NCI-H774 (cell line): Measurements from ENCODE around the gene GAS2L1.

Experiments used
- DNase-seq: peaks from one replicate; lab custom pipeline; 2025; lab: John Stamatoyannopoulos, UW

Gene GAS2L1

DNA sequence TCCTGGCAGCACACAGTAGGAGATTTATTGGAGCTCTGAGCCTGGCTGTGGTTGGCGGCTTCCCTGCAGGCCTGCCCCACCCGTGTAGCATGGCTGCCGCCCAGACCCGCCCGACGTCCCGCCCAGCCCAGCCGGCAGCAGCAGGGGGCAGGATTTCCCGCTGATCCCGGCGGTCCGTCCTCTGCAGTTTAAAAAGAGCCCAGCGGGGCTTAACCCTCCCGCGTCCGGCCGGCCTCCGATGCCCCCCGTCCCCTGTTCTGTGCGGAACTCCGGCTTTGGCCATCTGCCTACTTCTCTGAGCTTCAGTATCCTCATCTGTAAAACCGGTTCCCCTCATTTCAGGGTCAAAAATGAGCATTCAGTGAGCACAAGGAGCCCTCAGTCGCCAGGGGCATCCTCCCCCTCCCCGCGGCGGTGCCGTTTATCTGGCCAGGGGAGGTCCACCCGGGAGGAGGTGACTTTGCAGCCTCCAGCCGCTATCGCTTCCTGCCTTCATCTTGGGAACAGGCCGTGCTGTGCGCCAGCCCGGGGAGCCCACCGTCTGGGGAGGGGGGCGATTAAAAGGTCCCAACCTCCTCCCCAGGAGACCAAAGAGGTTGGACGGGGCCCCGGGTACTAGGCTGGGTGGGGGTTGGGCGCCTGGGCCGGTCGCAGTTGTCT, at the start of gene GAS2L1:
Gene GAS2L1, plus strand, starts transcription at position 476 of the 660 bp plus-strand sequence. CDS start 1,456 bp downstream, outside the sequence.
- peak; percentile 20 for DNase-seq

DNA sequence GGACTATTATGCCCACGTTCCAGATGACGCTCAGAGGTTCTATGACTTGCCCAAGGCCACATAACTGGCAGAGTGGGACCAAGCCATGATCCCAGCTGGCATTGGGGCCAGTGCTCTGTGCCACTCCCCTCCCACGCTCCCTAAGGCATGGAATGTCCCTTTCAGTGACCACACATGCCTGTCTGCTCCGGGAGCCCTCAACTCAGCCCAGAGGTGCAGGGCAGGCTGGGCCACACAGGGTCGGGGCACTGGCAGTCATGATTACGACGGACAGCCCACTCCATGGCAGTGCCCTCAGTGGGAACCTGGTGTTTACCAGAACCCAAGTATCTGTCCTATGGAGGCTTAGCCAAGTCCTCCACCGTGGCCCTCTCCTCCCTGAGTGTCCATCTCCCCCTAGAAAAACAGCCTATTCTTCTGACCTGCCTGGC, 48.7 kb upstream of the GAS2L1 start:
- no peak for DNase-seq

DNA sequence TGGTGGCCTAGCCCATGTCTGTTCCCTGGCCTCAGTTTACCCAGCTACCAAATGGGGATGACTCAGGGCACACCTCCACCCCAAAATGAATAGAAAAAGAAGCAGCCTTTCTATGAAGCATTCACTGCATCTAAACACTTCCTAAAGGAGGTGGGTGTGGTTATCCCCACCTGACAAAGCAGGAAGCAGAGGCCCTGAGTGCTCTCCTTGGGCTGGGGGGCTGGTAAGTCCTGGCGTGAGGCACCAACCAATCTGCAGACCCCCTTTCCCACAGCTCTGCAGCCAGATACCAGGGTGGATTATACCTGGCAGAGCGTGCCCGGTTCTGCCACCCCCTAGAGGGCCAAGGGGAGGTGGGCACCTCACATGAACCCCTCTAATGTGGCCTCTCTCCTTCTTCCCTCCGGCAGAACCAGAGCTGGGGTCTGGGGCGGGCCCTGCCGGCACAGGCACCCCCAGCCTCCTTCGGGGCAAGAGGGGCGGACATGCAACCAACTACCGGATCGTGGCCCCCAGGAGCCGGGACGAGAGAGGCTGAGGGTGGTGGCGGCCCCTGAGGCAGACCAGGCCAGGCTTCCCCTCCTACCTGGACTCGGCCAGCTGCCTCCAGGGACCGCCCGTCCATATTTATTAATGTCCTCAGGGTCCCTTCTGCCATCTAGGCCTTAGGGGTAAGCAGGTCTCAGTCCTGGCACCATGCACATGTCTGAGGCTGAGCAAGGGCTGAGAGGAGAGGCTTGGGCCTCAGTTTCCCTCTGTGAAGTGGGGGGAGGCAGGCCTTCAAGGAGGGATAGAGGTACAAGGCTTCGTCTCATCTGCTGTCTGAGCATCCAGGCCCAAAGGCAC, 47.8 kb upstream of the GAS2L1 start:
- no peak for DNase-seq

DNA sequence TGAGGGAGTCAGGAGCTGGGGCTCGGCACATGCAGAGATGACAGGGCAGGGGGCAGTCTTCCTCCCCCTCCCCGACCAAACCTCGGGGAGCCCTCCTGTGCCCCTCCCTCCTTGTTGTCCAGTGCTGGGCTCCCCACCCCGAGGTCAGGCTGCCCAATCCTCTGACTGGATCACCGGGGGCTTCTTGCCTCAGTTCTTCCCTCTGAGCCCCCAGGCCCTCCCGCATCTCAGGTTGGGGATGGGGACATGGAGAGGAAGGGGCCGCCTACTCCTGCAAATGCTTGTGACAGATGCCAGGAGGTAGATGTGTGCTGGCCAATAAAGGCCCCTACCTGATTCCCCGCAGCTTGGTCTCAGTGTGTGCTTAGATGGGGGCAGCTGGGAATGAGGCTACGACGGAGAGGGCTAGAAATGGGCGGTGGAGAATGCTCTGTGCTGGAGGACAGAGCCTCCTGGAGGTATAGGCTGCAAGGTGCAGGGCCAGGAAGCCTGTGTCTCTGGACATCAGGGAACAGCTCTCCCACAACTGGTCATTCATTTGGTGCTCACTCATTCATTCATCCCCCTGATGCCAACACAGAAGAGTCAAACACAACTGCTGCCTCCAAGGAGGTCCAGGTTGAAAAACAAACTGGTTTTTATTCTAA, 47.1 kb upstream of the GAS2L1 start:
- no peak for DNase-seq

DNA sequence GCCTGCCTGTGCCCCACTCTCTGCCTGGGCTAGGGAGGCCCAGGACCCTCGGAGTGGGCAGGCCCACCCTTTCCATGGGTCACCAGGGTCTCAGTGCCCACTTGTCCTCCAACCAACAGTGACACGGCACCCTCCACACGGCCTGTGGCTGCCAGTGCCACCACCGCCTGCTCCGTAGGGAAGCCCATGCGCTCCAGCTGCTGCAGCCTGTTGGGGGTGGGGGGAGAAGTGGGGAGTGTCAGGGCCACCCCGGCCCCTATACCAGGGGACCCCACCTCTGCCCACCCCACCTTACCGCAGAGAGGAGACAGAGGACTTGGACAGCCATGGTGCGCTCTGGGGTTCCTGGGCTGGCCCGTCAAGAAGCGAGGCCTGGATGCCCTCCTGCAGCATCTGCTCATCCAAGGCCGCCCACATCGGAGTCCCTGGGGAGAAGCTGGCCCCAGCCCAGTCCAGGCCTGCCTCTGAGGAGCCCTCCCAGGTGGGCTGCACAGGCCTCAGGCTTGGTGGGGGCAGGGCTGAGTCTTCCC, 46.4 kb upstream of the GAS2L1 start:
- no peak for DNase-seq

DNA sequence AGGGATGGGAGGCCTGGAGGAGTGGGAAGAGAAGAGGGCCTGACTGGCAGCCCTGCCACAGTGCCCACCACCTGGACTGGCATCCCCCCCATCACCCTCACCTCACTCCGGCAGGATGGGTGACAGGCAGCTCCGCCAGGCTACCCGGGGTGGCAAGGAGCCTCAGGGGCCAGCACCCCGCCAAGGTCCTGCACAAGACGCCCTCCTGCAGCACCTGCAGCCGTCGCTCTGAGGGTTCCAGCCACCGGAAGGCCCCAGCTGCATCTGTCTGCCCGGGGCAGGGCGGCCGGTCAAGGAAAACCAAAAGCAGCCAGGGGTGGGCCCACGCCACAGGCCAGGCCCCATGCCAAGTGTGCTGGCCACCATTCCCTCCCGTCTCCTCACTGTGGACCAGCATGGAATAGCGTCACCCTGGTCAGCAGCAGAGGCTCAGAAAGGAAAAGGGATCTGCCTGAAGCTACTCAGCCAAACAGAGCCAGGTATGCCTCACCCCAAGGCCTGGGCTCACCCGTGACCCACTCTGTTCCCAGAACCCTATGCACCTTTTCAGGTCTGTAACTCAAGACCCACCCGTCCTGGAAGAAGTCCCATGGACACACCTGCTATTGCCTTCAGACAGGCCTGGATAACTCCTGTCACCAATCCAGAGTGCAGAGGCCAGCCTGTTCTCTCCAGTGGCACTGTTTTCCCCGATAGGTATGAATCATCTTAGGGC, 45.7 kb upstream of the GAS2L1 start:
- no peak for DNase-seq

DNA sequence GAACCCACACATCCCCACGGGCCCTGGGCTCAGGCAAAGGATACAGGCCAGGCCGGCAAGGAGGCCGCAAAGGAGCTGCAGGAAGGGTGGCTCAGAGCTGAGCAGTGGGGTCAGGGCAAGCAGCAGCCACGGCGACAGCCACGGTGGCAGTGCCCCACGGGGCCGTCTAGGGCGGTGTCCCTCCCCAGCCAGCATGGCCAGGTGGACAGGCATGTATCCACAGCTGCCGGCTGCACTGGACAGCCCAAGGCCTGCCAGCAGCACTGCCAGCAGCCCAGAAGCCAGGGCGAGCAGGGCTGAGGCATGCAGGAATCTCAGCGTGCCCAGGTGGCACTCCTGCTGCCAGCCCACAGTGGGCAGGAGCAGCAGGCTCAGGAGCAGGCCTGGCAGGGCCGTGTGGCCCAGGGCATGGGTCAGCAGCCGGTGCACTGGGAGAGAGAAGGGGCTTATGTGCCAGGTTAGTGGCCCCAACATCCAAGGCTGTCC, 42.6 kb upstream of the GAS2L1 start:
- DNase-seq, result no peak

DNA sequence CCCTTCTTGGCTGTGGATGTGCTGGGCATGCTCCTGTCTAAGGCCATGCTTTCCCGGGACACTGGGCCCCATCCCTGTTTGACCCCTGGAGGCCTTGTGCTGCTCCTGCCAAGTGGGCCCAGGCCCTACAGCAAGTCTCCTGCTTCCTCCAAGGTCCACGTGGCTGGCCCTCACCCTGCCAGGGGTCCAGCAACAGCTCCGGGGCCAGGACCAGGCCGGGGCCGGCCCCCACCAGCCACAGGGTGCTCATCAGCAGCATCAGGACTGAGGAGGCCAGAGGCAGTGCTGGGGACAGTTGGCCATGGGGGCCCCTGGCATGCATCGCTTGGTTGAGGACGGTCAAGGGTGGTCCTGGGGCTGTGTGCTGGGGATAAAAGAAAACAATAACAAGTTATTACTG, 41.1 kb upstream of the GAS2L1 start:
- no peak for DNase-seq

DNA sequence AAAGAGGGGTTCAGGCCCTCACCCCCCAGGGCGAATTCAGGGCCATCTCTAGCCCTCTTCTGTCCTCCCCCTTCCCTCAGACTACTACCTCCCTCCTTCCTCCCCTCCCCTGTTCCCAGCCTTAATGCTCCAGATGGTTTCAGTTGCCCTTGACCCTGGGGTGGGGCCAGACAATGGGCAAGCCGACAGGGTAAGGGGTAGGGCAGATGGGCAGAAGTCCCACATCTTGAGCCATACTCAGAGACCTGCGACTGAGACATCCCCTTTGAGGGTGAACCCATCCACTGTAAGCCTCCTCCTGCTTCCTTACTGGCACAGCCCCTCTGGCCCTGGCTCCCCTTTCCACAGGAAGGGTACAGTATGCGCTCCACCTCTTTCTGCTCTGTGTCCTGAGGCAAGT, 40.5 kb upstream of the GAS2L1 start:
- DNase-seq, result no peak

DNA sequence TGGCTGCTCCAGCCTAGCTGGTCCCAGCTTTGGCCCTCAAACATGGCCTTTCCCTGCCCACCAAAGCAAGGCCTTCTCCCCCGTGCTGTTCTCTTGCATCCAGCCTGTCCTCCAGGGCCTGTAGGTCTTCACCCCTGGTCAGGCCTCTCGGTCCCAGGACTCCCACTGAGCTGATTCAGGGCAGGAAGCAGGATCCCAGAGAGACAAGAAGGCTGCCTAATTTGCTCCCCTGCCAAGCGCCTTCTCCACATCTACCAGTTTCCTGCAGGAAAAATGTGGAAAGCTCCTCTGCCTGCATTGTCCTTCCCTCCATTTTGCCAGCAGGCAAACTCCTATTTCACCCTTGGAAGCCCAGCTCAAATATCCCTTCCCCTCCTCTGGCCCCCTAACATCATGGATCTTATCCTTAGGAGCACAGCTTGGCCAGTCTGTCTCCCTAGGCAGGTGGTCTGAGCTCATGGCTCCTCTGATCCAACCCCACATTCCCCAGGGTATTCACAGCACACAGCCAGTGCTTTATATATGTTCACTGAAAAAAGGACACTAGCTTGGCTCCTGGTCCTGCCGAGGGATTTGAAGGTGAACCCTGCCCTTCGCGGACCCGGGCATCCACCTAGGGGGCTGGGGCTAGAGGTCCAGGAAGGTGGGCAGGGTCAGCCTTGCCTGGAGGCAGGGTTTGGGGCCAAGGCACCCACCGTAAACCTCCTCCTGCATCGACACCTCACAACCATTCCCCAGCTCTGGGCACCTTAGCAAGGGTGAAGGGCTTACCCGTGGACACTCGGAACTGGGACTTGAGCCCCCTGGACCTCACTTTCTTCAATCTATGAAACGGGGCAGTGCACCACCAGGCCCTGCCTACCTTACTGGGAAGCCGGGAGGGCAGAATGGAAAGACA, 39.6 kb upstream of the GAS2L1 start:
- no peak for DNase-seq

DNA sequence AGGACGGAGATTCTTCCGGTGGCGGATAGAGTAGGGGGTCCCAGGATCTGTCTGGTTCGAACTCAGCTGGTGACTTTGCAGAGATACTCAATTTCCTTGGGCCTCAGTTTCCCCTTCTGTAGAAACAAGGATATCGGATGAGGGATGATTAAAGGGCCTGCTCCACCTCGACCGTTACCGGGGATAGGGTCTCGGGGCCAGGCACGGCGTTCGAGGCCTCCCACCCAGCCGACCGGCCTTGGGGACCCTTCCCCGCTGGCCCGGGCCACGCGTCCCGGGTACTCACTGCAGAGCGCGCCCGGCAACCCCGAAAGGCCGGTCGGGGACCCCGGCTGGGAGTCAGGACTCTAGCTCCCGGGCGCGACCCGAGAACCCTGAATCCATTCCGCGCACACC, 39.0 kb upstream of the GAS2L1 start:
- no peak for DNase-seq

DNA sequence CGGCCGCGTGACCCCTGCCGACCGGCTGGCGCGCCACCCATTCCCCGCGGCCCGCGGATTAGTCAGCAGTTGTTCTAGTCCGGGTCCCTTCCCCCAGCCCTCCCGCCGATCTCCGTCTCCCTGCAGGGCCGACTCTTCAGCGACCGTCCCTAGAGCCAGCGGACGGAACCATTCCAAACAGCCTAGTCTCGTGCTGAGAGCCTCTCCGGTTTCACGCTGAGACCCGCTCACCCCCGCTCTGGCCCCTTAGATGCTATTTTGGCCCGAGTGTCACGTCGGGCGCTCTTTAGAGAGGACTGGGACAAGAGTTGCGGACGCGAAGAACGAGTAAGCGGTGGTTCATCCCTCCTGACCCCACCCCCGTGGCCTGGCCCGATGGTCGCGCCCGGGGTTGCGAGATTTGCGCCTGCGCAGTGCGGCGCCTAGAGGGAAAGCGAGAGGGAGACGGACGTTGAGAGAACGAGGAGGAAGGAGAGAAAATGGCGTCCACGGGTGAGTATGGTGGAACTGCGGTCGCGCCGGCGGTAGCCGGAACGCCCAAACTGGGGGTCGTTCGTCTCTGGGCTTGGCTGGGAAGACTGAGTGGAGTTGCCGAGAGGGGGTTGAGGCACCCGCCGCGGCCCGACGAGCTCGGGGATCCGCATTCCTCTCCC, 38.5 kb upstream of the GAS2L1 start, which contains the start of the genes EWSR1 and RHBDD3:
Gene EWSR1, plus strand, starts transcription at position 411 of the 653 bp plus-strand sequence. Its CDS starts 69 bp downstream, at position 480.
Gene RHBDD3, minus strand, starts transcription at position 124 of the 653 bp plus-strand sequence. CDS start 2,355 bp downstream, outside the sequence.
- DNase-seq, result peak; percentile 80

DNA sequence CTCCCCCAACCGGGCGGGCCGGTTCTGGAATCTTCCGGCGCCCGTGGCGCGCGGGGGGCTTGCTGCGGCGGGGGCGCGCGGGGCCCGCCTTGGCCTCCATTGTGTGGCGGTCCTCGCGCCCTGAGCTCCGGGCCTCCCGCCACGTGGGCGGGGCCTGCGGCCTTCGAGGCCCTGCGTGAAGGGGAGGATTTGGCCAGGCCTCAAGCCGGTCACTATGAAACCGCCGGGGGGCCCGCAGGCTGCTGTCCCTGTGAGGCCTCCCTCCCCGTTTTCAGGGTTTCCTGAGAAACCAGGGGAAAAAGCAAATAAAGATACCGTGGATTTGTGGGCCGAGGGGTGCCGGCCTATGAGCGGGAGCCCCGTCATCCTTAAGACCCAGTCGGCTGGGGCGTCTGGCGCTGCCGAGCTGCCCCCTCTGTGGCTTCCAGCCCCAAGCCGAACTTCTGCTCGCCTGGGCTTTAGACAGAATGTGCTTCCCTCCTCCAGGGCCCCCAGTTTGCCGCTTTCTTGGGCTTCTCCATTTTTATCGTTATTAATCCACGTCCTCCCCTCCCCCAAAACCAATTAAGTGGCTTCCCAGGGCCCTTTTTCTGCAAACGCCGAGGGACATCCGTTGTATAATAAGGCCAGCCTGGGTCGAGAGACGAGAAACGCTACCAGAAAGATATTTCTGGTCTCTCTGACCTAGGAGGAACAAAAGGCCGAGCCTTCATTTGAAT, 37.8 kb upstream of the GAS2L1 start:
- peak; percentile 5 for DNase-seq

DNA sequence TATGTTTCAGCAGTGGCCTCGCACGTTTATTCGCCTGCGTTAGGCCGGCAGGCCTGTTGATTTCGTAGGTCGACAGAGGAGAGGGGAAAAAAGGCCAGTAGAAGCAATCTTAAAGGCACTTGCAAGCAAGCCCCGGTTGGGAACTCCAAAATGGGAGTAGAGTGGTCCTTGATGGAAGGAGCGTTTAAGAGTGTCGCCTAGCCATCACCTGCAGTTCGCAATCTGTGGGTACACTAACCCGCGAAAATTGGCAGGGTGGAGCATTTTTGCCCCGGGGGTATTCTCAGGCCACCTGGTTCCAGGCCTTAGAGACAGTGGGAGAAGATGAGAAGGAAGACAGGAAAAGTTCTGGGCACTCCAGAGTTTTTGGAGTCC, 37.2 kb upstream of the GAS2L1 start:
- no peak for DNase-seq

DNA sequence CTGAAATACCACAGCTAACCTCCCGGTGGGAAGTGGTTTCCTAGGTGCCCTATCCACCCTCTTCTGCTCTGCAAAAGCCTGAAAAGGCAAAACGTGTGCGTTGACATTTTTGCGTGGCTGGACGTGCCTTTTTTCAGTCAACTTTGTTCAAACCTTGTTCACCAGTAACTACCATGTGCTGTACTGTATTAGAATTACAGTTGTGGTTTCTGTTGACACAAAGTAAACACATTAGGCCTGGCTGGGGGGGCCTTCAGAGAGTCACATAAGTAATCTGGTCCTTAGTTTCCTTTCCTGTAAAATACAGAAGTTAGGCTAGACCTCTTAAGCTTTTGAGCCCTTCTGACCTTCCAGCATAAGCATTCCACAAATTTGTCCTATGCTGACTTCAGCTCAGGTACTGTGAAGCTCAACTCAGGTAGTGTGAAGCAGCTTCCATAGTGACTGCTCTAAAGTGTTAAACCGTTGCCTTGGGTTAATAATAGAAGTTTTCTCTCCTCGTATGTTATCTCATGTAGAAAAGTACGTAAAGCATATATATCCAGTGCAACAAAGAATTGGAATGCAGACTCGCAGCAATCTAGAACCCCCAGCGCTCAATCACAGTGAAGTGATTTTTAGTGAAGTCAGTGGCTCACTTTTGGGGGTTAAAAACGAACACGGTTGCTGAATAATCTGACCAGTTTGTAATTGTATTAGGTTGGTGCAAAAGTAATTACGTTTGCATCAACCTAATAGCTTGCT, 36.5 kb upstream of the GAS2L1 start:
- no peak for DNase-seq

DNA sequence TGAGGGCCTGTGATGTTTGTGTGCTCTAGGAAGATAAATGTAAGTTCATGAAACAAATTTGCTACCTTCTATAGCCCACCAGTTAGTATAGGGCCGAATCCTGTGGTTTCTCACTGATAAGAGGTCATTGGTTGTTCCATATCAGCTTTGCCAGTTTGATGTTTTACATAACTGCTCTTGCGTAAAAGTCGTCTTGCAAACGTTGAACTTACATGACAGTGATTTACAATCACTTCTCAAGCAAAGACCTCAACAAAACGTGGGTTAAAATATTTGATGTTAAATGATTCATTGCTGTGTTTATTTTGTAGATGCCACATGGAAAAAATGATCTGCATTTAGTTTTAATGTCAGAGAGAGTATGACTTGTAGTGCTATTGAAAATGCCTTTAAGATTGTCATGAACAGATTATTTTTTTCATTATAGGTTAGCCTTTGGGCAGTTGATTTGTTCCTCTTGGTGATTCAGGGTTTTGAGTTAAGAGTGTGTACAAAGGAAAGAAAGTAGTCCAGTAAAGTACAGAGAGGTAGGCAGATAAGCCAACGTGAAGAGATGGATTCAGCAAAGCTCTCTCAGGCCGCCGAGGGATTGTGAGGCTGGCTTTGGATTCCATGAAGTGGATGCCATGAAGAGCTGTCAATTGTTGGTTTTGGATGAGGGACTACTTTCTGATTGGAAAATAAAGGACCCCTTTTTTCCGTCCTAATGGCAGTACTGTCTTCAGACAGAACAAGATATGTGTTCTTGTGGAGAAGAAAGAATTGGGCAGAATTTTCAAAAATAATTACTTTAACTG, 35.8 kb upstream of the GAS2L1 start:
- DNase-seq, result no peak

DNA sequence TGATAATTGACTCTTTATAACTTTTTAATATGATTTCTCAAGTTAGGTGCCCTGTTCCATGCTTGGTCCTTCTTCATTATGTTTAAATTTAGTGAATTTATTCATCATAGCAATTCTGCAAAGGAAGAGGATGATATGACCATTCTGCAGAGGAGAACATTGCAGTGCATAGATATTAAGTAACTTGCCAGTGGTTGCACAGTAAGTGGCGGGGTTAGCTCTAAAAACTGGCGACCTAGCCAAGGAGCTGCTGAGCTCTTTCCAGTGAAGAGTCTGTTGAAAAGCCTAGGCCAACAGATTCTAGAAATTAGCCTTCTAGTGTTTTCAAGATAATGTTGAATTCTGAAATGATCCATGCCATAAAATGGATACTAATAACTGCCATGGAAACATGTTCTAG, 33.8 kb upstream of the GAS2L1 start:
- no peak for DNase-seq

DNA sequence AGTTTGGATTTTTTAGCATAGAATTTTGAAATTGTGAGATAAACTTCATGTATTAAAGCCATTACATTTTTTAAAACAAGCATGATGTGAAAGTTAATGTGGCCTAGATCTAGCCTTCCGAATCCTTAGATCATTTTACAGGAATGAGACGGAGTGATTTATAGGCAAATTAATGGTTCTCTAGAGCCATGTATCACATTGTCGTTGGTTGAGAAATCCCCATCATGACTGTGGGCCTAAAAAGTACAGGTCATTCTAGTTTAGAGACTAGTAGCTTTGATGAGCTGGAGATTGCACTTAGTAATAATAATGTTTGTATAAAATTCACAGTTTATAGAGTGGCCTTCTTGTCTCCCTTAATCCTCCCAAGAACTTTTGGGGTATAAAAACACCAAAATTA, 31.3 kb upstream of the GAS2L1 start:
- no peak for DNase-seq
